Skeletal muscle satellite cell (primary cell): ENCODE data around the gene ADGRG7.

Experiments
- H3K27me3 ChIP-seq: 2 replicates; pipeline ENCODE4 v1.7.0; 2013; ENCODE audit warnings: low read length; ENCODE audit not compliant: control insufficient read depth, insufficient read depth
- H3K36me3 ChIP-seq: 2 replicates; pipeline ENCODE4 v1.7.0; 2013; ENCODE audit warnings: mild to moderate bottlenecking, control low read depth, low read length; ENCODE audit not compliant: insufficient read depth
- H3K4me1 ChIP-seq: 2 replicates; pipeline ENCODE4 v1.7.0; 2013; ENCODE audit warnings: low read length; ENCODE audit not compliant: control insufficient read depth, insufficient read depth
- H3K4me2 ChIP-seq: 2 replicates; pipeline ENCODE4 v1.7.0; 2013; ENCODE audit warnings: mild to moderate bottlenecking, low read length
- H3K4me3 ChIP-seq: 2 replicates; pipeline ENCODE4 v1.7.0; 2013; ENCODE audit warnings: low read length
- H3K9ac ChIP-seq: 2 replicates; pipeline ENCODE4 v1.7.0; 2013; ENCODE audit warnings: mild to moderate bottlenecking, low read depth, low read length, moderate library complexity
- H3K9me3 ChIP-seq: replicated peaks from 2 replicates; pipeline ENCODE4 v1.7.0; 2013; ENCODE audit warnings: mild to moderate bottlenecking, control low read depth, low read length

The ADGRG7 gene

GRCh38 chr3:100708989-100709841 is 99.8 kb downstream of the ADGRG7 start, which contains the start of gene TFG:
TSS of gene TFG (plus strand) at chr3:100709494. CDS start at chr3:100713686, 4,192 bp downstream.
- H3K27me3 ChIP-seq: no peaks in the 10 kb centered on the region
- peak within 1 kb of the TSS; percentile 89 for H3K9ac ChIP-seq
- peaks cover 27% of the 10 kb centered on the region for H3K4me1 ChIP-seq
- no peaks in the 10 kb centered on the region for H3K9me3 ChIP-seq
- peaks cover 17% of the 10 kb centered on the region for H3K36me3 ChIP-seq
- peak within 1 kb of the TSS; percentile 80 for H3K4me3 ChIP-seq
- peak within 1 kb of the TSS; percentile 89 for H3K4me2 ChIP-seq

GRCh38 chr3:100709842-100710260 is 100.5 kb downstream of the ADGRG7 start:
- Histone ChIP-seq H3K4me3 (peak overlapping the region; percentile 80), H3K4me1 (peaks cover 27% of the 10 kb centered on the region), H3K36me3 (peaks cover 24% of the 10 kb centered on the region)

GRCh38 chr3:100710261-100710968 is 101.0 kb downstream of the ADGRG7 start:
- Histone ChIP-seq H3K4me3 (peak overlapping the region; percentile 80), H3K9ac (peak overlapping the region; percentile 89), H3K9me3 (no peaks in the 10 kb centered on the region)

More at GRCh38 chr3:100709842-100710260, 100.5 kb downstream of the ADGRG7 start:
- Histone ChIP-seq H3K9me3 (no peaks in the 10 kb centered on the region), H3K4me2 (peak overlapping the region; percentile 89), H3K27me3 (no peaks in the 10 kb centered on the region), H3K9ac (peak overlapping the region; percentile 89)

GRCh38 chr3:100715176-100715575 is 105.8 kb downstream of the ADGRG7 start:
- H3K9me3 ChIP-seq: no peaks in the 10 kb centered on the region
- H3K4me1 ChIP-seq: peaks cover 29% of the 10 kb centered on the region
- peaks cover 46% of the 10 kb centered on the region for H3K36me3 ChIP-seq
- H3K4me2 ChIP-seq: no peak overlapping the region
- H3K9ac ChIP-seq: no peak overlapping the region
- H3K4me3 ChIP-seq: no peak overlapping the region
- no peaks in the 10 kb centered on the region for H3K27me3 ChIP-seq

More at GRCh38 chr3:100710261-100710968, 101.0 kb downstream of the ADGRG7 start:
- H3K4me2 ChIP-seq: peak overlapping the region; percentile 89
- H3K27me3 ChIP-seq: no peaks in the 10 kb centered on the region
- peaks cover 27% of the 10 kb centered on the region for H3K4me1 ChIP-seq
- H3K36me3 ChIP-seq: peaks cover 29% of the 10 kb centered on the region

- Histone ChIP-seq H3K9ac (no peak overlapping the region), H3K36me3 (peaks cover 56% of the 10 kb centered on the region), H3K27me3 (no peaks in the 10 kb centered on the region)
These were observed 107.7 kb downstream of the ADGRG7 start for GRCh38 chr3:100717063-100717462.

GRCh38 chr3:100717637-100718487 is 108.5 kb downstream of the ADGRG7 start:
- Histone ChIP-seq H3K36me3 (peaks cover 64% of the 10 kb centered on the region), H3K4me3 (no peak overlapping the region), H3K9me3 (no peaks in the 10 kb centered on the region), H3K9ac (no peak overlapping the region), H3K4me1 (peaks cover 9% of the 10 kb centered on the region), H3K4me2 (no peak overlapping the region), H3K27me3 (no peaks in the 10 kb centered on the region)

More at GRCh38 chr3:100717063-100717462, 107.7 kb downstream of the ADGRG7 start:
- Histone ChIP-seq H3K4me2 (no peak overlapping the region), H3K4me3 (no peak overlapping the region), H3K4me1 (peaks cover 16% of the 10 kb centered on the region), H3K9me3 (no peaks in the 10 kb centered on the region)

- no peak overlapping the region for H3K4me2 ChIP-seq
- H3K9me3 ChIP-seq: no peaks in the 10 kb centered on the region
- peaks cover 7% of the 10 kb centered on the region for H3K4me1 ChIP-seq
- no peak overlapping the region for H3K9ac ChIP-seq
- peaks cover 63% of the 10 kb centered on the region for H3K36me3 ChIP-seq
- H3K4me3 ChIP-seq: no peak overlapping the region
- no peaks in the 10 kb centered on the region for H3K27me3 ChIP-seq
These were observed 109.7 kb downstream of the ADGRG7 start for GRCh38 chr3:100719136-100719535.

- Histone ChIP-seq H3K9ac (no peak overlapping the region), H3K4me3 (no peak overlapping the region), H3K36me3 (peaks cover 50% of the 10 kb centered on the region), H3K4me1 (peaks cover 7% of the 10 kb centered on the region), H3K9me3 (no peaks in the 10 kb centered on the region), H3K27me3 (no peaks in the 10 kb centered on the region), H3K4me2 (no peak overlapping the region)
These were observed 111.0 kb downstream of the ADGRG7 start for GRCh38 chr3:100720426-100720825.

GRCh38 chr3:100725935-100726513 is 116.6 kb downstream of the ADGRG7 start:
- Histone ChIP-seq H3K36me3 (peaks cover 72% of the 10 kb centered on the region), H3K4me3 (no peak overlapping the region), H3K9me3 (no peaks in the 10 kb centered on the region), H3K4me2 (no peak overlapping the region), H3K27me3 (no peaks in the 10 kb centered on the region), H3K9ac (no peak overlapping the region), H3K4me1 (peaks cover 4% of the 10 kb centered on the region)

GRCh38 chr3:100726706-100727105 is 117.3 kb downstream of the ADGRG7 start:
- Histone ChIP-seq H3K9ac (no peak overlapping the region), H3K4me1 (peaks cover 4% of the 10 kb centered on the region), H3K4me2 (no peak overlapping the region), H3K9me3 (no peaks in the 10 kb centered on the region), H3K27me3 (no peaks in the 10 kb centered on the region), H3K4me3 (no peak overlapping the region), H3K36me3 (peaks cover 71% of the 10 kb centered on the region)
